PC-9 (cell line): ENCODE measurements around the gene PARK7.

Source experiments
- CTCF ChIP-seq: fragments of 200-600 bp; sonication (generic); conservative IDR thresholded peaks from 2 replicates; pipeline ENCODE4 v1.6.1; 2017; ENCODE audit warnings: mixed run types, antibody characterized with exemption, mild to moderate bottlenecking, moderate library complexity
- EZH2 ChIP-seq: fragments of 200-600 bp; sonication (generic); IDR thresholded peaks from 2 replicates; pipeline ENCODE4 v1.8.0; 2017; ENCODE audit warnings: antibody characterized with exemption, low read depth

- TF ChIP-seq CTCF (no peak), EZH2 (no peak)
Observed at GRCh38 chr1:8002921-8003320, 41.4 kb downstream of the PARK7 start.
